CD4-positive, alpha-beta T cell (primary cell): ENCODE measurements around the gene C20orf96. TPM values are rescaled to one million over a fixed set of nuclear protein-coding genes. Genes with fewer than 3 reads are reported as not detected.

Experiments
- ATAC-seq: fragments of 200-7000 bp; cut with Tn5 transposase; one replicate; pipeline ENCODE4 v1.10.0; 2022; ENCODE audit warnings: mild to moderate bottlenecking; ENCODE audit not compliant: poor library complexity
- CTCF ChIA-PET: fragments of 350-600 bp; sonication (Branson Sonifier 250); formaldehyde crosslinking; loops from one replicate; lab custom pipeline; 2021; ENCODE audit warnings: antibody characterized with exemption, inconsistent platforms; lab: Charles Lee
- POLR2A ChIA-PET: fragments of 350-600 bp; sonication (Branson Sonifier 250); formaldehyde crosslinking; loops from one replicate; lab custom pipeline; 2021; ENCODE audit warnings: antibody characterized with exemption, inconsistent platforms; lab: Charles Lee
- DNase-seq, 14 experiments: peaks; one replicate each; pipeline ENCODE4 v3.0.0-alpha.2; 2013 to 2020; ENCODE audit warnings: mixed read lengths in 2 of 14
- H3K27ac ChIP-seq, 2 donors: one replicate each; pipeline versions ENCODE4 v1.5.1 to v1.7.0; 2013; ENCODE audit warnings: low read length in 2 of 2, low read depth in 1 of 2, mild to moderate bottlenecking in 1 of 2
- H3K27me3 ChIP-seq, 2 experiments: 1 replicate in 1 of 2; 2 replicates in 1 of 2; pipeline versions ENCODE4 v1.6.1 to v1.7.0; 2013; ENCODE audit warnings: low read length in 2 of 2, control low read depth in 1 of 2, mild to moderate bottlenecking in 1 of 2, moderate library complexity in 1 of 2; ENCODE audit not compliant: insufficient read depth in 2 of 2, control insufficient read depth in 1 of 2
- H3K36me3 ChIP-seq: one replicate; pipeline ENCODE4 v1.6.1; 2013; ENCODE audit warnings: low read length, control low read depth; ENCODE audit not compliant: insufficient read depth
- H3K4me1 ChIP-seq: one replicate; pipeline ENCODE4 v1.6.1; 2013; ENCODE audit warnings: low read length, control low read depth; ENCODE audit not compliant: insufficient read depth
- H3K4me3 ChIP-seq: one replicate; pipeline ENCODE4 v1.5.1; 2013; ENCODE audit warnings: mild to moderate bottlenecking, low read length, moderate library complexity
- H3K9me3 ChIP-seq, 2 experiments: 1 replicate in 1 of 2; 2 replicates in 1 of 2; pipeline versions ENCODE4 v1.6.1 to v1.7.0; 2013; ENCODE audit warnings: low read length in 2 of 2, mild to moderate bottlenecking in 2 of 2, control low read depth in 1 of 2, moderate library complexity in 1 of 2; ENCODE audit not compliant: control insufficient read depth in 1 of 2, insufficient read depth in 1 of 2
- H3K27ac Mint-ChIP-seq: one replicate; pipeline ENCODE4 v1.8.0; 2020; ENCODE audit warnings: mixed read lengths
- H3K27me3 Mint-ChIP-seq: one replicate; pipeline ENCODE4 v1.8.0; 2021; ENCODE audit warnings: mixed read lengths
- H3K36me3 Mint-ChIP-seq: one replicate; pipeline ENCODE4 v1.8.0; 2021; ENCODE audit warnings: low read depth, mixed read lengths
- H3K4me1 Mint-ChIP-seq: one replicate; pipeline ENCODE4 v1.8.0; 2021; ENCODE audit warnings: low read depth, mixed read lengths
- H3K4me3 Mint-ChIP-seq: one replicate; pipeline ENCODE4 v1.8.0; 2020; ENCODE audit warnings: mild to moderate bottlenecking, mixed read lengths
- H3K9me3 Mint-ChIP-seq: one replicate; pipeline ENCODE4 v1.8.0; 2020; ENCODE audit warnings: mixed read lengths
- CTCF ChIP-seq: fragments of 200-600 bp; IDR thresholded peaks from one replicate; pipeline ENCODE4 v1.8.0; 2022; ENCODE audit warnings: antibody characterized with exemption, mild to moderate bottlenecking
- intact Hi-C, 2 experiments: fragments of 100-400 bp; cut with DNase I in 1 of 2; cut with micrococcal nuclease in 1 of 2; formaldehyde crosslinking; loops; one replicate each; pipeline versions ENCODE4 v1.15.1 to v1.9.0; 2023 to 2025; cut with DNase I, micrococcal nuclease
- total RNA-seq, 174 experiments: library from RNA in 2 of 174; stranded (reverse) in 2 of 174; gene quantifications; one replicate each; pipeline ENCODE4 v1.2.3 and lab custom pipeline; 2021 to 2026

Gene C20orf96
- total RNA-seq, 2 experiments from 2014 or later, result 2.4 to 3.3 TPM

DNA sequence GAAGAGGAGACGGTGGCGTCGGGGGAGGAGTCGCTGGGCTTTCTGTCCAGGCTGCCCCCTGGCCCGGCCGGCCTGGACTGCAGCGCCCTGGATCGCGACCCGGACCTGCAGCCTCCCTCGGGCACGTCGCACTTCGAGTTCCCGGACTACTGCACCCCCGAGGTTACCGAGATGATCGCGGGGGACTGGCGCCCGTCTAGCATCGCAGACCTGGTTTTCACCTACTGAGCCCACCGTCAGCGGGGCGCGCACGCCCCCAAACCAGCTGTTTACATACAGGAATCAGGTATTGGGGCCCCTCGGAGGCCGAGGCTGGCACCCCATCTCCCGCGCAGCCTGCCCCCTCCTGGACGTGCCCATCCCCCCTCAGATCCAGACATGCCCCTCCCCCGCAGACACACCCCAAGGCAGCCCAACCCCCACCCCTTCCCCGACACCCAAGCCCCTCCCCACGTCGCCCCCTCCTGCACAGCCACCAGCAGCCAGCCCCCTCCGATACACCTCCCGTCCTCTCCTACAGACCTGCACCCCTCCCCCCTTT lies 36.2 kb upstream of the C20orf96 start:
- POLR2A ChIA-PET, result interaction anchor here (1.0 to 7.6 kb wide), 2 partner anchors 28 to 89 kb away, joined by 3 to 114 read pairs; partner anchors contain the start of gene ZCCHC3
- intact Hi-C loops, result loop anchor here in 1 of 2 experiments (5.0 kb wide), 1 partner anchor 81 kb away; the partner anchor contains the start of gene RBCK1
- no peaks in the 10 kb centered on the region for H3K36me3 ChIP-seq
- H3K4me3 ChIP-seq, result peak overlapping the region; percentile 67
- no peak for ATAC-seq
- DNase-seq, result peak in 1 of 14 experiments; percentile 14
- peaks cover 5% of the 10 kb centered on the region for H3K36me3 Mint-ChIP-seq
- H3K27ac Mint-ChIP-seq, result peak overlapping the region; percentile 75
- peak overlapping the region; percentile 88 for H3K4me3 Mint-ChIP-seq
- H3K4me1 ChIP-seq, result peaks cover 35% of the 10 kb centered on the region
- H3K4me1 Mint-ChIP-seq, result peaks cover 36% of the 10 kb centered on the region
- H3K9me3 Mint-ChIP-seq, result no peaks in the 10 kb centered on the region
- TF ChIP-seq CTCF, result no peak
- no peaks in the 10 kb centered on the region for H3K27me3 ChIP-seq
- H3K9me3 ChIP-seq, result no peaks in the 10 kb centered on the region
- H3K27ac ChIP-seq, result peak overlapping the region in 1 of 2 donors; percentile 64
- H3K27me3 Mint-ChIP-seq, result no peaks in the 10 kb centered on the region
- CTCF ChIA-PET, result no interaction called here

DNA sequence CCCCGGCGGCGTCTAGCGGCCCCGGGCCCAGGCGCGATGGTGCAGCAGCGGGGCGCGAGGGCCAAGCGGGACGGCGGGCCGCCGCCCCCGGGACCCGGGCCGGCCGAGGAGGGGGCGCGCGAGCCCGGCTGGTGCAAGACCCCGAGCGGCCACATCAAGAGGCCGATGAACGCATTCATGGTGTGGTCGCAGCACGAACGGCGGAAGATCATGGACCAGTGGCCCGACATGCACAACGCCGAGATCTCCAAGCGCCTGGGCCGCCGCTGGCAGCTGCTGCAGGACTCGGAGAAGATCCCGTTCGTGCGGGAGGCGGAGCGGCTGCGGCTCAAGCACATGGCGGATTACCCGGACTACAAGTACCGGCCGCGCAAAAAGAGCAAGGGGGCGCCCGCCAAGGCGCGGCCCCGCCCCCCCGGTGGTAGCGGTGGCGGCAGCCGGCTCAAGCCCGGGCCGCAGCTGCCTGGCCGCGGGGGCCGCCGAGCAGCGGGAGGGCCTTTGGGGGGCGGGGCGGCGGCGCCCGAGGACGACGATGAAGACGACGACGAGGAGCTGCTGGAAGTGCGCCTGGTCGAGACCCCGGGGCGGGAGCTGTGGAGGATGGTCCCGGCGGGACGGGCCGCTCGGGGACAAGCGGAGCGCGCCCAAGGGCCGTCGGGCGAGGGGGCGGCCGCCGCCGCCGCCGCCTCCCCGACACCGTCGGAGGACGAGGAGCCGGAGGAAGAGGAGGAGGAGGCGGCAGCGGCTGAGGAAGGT lies 35.5 kb upstream of the C20orf96 start:
- Mint-ChIP-seq H3K27ac (peak overlapping the region; percentile 75), H3K4me3 (peak overlapping the region; percentile 77), H3K36me3 (peaks cover 5% of the 10 kb centered on the region), H3K9me3 (no peaks in the 10 kb centered on the region), H3K4me1 (peaks cover 36% of the 10 kb centered on the region), H3K27me3 (no peaks in the 10 kb centered on the region)
- peak overlapping the region; percentile 67 for H3K4me3 ChIP-seq
- DNase-seq, result peak in 11 of 14 experiments; percentile 30 to 76 (median 41)
- H3K27ac ChIP-seq, result peak overlapping the region in 1 of 2 donors; percentile 64
- H3K36me3 ChIP-seq, result no peaks in the 10 kb centered on the region
- no peak for TF ChIP-seq CTCF
- intact Hi-C loops, result loop anchor here (1.0 to 5.0 kb wide), 2 partner anchors 29 to 81 kb away; partner anchors contain the start of genes ZCCHC3 (in 2 of the 2) and RBCK1 (in 1 of the 2)
- H3K9me3 ChIP-seq, result no peaks in the 10 kb centered on the region
- ATAC-seq, result no peak
- CTCF ChIA-PET, result no interaction called here
- POLR2A ChIA-PET, result interaction anchor here (1.0 to 7.6 kb wide), 3 partner anchors 28 to 101 kb away, joined by 3 to 114 read pairs (median 4); partner anchors contain the start of gene ZCCHC3
- H3K4me1 ChIP-seq, result peaks cover 35% of the 10 kb centered on the region
- no peaks in the 10 kb centered on the region for H3K27me3 ChIP-seq

DNA sequence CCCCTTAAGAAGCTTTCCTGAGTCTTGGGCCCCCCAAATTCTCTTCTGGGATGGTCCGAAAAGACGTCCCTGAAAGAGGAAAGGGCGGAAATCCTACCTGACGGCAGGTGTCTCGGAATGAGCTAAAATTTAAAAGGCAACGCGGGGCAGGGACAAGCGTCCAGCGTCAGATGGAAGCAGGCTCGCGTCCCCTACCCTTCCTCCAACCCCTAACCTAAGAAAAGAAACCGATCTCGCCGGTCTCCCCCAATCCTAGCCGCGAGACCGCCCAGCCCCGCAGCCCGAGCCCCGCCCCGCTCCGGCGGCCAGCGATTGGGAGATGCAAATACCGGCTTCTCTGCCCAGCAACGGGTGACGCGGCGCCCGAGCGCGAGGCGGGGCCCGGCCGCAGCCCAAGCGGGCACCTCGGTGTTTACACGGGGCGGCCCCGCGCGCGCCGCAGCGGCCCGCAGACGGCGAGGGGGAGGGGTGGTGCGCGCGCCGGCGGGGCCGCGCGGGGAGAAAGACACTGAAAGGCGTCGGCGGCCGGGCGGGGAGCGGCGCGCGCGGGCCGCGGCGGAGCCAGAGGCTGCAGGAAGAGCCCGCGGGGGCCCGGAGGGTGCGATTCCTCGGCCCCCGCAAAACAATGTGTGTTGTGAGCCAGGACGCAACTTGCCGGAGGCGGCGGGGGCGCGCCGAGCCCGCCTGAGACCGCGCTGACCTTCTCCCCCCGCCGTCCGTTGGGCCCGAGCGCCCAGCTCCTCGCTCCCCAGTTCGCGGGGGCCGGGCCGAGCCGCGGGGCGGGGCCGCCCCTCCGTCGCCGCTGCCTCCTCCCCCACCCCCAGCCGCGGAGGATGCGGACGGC lies 34.7 kb upstream of the C20orf96 start, which contains the start of gene SOX12:
Gene SOX12, plus strand, starts transcription at position 508 of the 844 bp plus-strand sequence. CDS start 373 bp downstream, outside the sequence.
- intact Hi-C loops, result loop anchor here (1.0 to 5.0 kb wide), 2 partner anchors 28 to 82 kb away; partner anchors contain the start of genes ZCCHC3 (in 2 of the 2) and RBCK1 (in 1 of the 2)
- H3K36me3 Mint-ChIP-seq, result peaks cover 5% of the 10 kb centered on the region
- no peak for TF ChIP-seq CTCF
- peak within 1 kb of the TSS; percentile 97 for H3K4me3 Mint-ChIP-seq
- no peaks in the 10 kb centered on the region for H3K27me3 Mint-ChIP-seq
- H3K4me1 Mint-ChIP-seq, result peaks cover 31% of the 10 kb centered on the region
- H3K9me3 Mint-ChIP-seq, result no peaks in the 10 kb centered on the region
- CTCF ChIA-PET, result interaction anchor here (1.4 to 1.7 kb wide), 3 partner anchors 27 to 82 kb away, joined by 3 to 9 read pairs (median 4); partner anchors contain the start of gene ZCCHC3
- Histone ChIP-seq H3K27me3 (no peaks in the 10 kb centered on the region), H3K4me3 (peak within 1 kb of the TSS; percentile 78), H3K4me1 (peaks cover 33% of the 10 kb centered on the region), H3K27ac (peak within 1 kb of the TSS; percentile 55 to 75), H3K9me3 (no peaks in the 10 kb centered on the region), H3K36me3 (no peaks in the 10 kb centered on the region)
- ATAC-seq (peak; percentile 69), DNase-seq (peak; percentile 91 to 99 (median 96))
- POLR2A ChIA-PET, result interaction anchor here (1.0 to 7.6 kb wide), 7 partner anchors 23 to 219 kb away, joined by 3 to 114 read pairs (median 4); partner anchors contain the start of genes DEFB129 and ZCCHC3
- H3K27ac Mint-ChIP-seq, result peak within 1 kb of the TSS; percentile 97
